HepG2 (cell line): Measurements from ENCODE around the gene KLHL40. TPM values are rescaled to one million over a fixed set of nuclear protein-coding genes. Genes with fewer than 3 reads are reported as not detected.
A peak's percentile ranks its signal among the peaks of the same experiment; 100 is the strongest.

Source experiments
- CHCHD3 ChIP-seq: sonication (generic); formaldehyde crosslinking; IDR thresholded peaks from 2 replicates; pipeline ENCODE4 v1.8.0; 2022; ENCODE audit warnings: mild to moderate bottlenecking, missing genetic modification reagents, moderate library complexity
- ISX ChIP-seq: sonication (generic); formaldehyde crosslinking; conservative IDR thresholded peaks from 2 replicates; pipeline ENCODE4 v1.5.0; 2020; ENCODE audit warnings: missing genetic modification reagents
- MAFK ChIP-seq, 2 experiments: IDR thresholded peaks in 1 of 2; conservative IDR thresholded peaks in 1 of 2; 2 replicates each; pipeline ENCODE4 v1.6.1; 2011; ENCODE audit warnings: improper control_type of control experiment in 2 of 2, low read length in 2 of 2
- MTA3 ChIP-seq: sonication (generic); formaldehyde crosslinking; IDR thresholded peaks from 2 replicates; pipeline ENCODE4 v1.4.0; 2020; ENCODE audit warnings: missing genetic modification reagents
- NFKB2 ChIP-seq: sonication (generic); formaldehyde crosslinking; IDR thresholded peaks from 2 replicates; pipeline ENCODE4 v1.4.0; 2020; ENCODE audit warnings: missing genetic modification reagents, borderline replicate concordance
- POLR2AphosphoS2 ChIP-seq: IDR thresholded peaks from 2 replicates; pipeline ENCODE4 v1.6.1; 2011; ENCODE audit warnings: low read depth, low read length, improper control_type of control experiment
- SIX4 ChIP-seq: sonication (generic); formaldehyde crosslinking; IDR thresholded peaks from 2 replicates; pipeline ENCODE4 v1.4.0; 2020; ENCODE audit warnings: missing genetic modification reagents
- SMC3 ChIP-seq: IDR thresholded peaks from 2 replicates; pipeline ENCODE4 v1.6.1; 2011; ENCODE audit warnings: low read length, improper control_type of control experiment
- TBP ChIP-seq: sonication (generic); formaldehyde crosslinking; IDR thresholded peaks from 2 replicates; pipeline ENCODE4 v1.5.0; 2020; ENCODE audit warnings: missing genetic modification reagents
- TCF7L2 ChIP-seq: IDR thresholded peaks from 2 replicates; pipeline ENCODE4 v1.6.1; 2011; ENCODE audit warnings: mild to moderate bottlenecking, low read depth, low read length, moderate library complexity
- ZMYM4 ChIP-seq: sonication (generic); formaldehyde crosslinking; IDR thresholded peaks from 2 replicates; pipeline ENCODE4 v1.8.1; 2023; ENCODE audit warnings: mild to moderate bottlenecking, missing genetic modification reagents
- ZNF256 ChIP-seq: sonication (generic); formaldehyde crosslinking; conservative IDR thresholded peaks from 2 replicates; pipeline ENCODE4 v1.4.0; 2020; ENCODE audit warnings: missing genetic modification reagents
- ZNF329 ChIP-seq: sonication (generic); formaldehyde crosslinking; IDR thresholded peaks from 2 replicates; pipeline ENCODE4 v1.9.0; 2021; ENCODE audit warnings: low read depth, mild to moderate bottlenecking, missing genetic modification reagents
- polyA plus RNA-seq, 8 experiments: library from polyadenylated mRNA; depleted of rRNA in 3 of 8; stranded (reverse) in 7 of 8; unstranded in 1 of 8; fragments of >200 nt; fragmentation: Illumina TruSeq in 4 of 8; extraction: Trizol in 4 of 8; gene quantifications; 2 replicates each; pipeline versions ENCODE4 v1.2.1 to v1.2.3, GENCODE V29; 2011 to 2016; ENCODE audit warnings: low read depth in 4 of 8, missing spikeins in 1 of 8, mixed read lengths in 1 of 8; ENCODE audit not compliant: insufficient read depth in 1 of 8
- total RNA-seq, 5 experiments: library from RNA; depleted of rRNA; stranded (reverse); fragments of >200 nt; fragmentation: Illumina TruSeq; extraction: Trizol; gene quantifications; 2 replicates each; pipeline ENCODE4 v1.2.3, GENCODE V29; 2016; ENCODE audit warnings: low read depth in 1 of 5
- TF ChIP-seq, protein P1 (sequence below): sonication (generic); formaldehyde crosslinking; IDR thresholded peaks from 2 replicates; pipeline ENCODE4 v1.4.0; 2020; ENCODE audit warnings: missing genetic modification reagents
- TF ChIP-seq, protein P2 (sequence below): sonication (generic); formaldehyde crosslinking; IDR thresholded peaks from 2 replicates; pipeline ENCODE4 v1.4.0; 2020; ENCODE audit warnings: missing genetic modification reagents, mild to moderate bottlenecking, borderline replicate concordance
- TF ChIP-seq, protein P3 (sequence below): sonication (generic); formaldehyde crosslinking; IDR thresholded peaks from 2 replicates; pipeline ENCODE4 v1.4.0; 2020; ENCODE audit warnings: mild to moderate bottlenecking, missing genetic modification reagents
- TF ChIP-seq, protein P4 (sequence below), 2 experiments: sonication (generic) in 1 of 2; formaldehyde crosslinking in 1 of 2; IDR thresholded peaks; 2 replicates each; pipeline versions ENCODE4 v1.4.0 to v1.6.1; 2016 to 2020; ENCODE audit warnings: borderline replicate concordance in 1 of 2, low read depth in 1 of 2, mild to moderate bottlenecking in 1 of 2, missing genetic modification reagents in 1 of 2

The KLHL40 gene
- total and polyA plus RNA-seq, 2 of the 13 experiments (the other 11 are each of a cell fraction or from before 2014, with no cell fraction given) = not detected

DNA sequence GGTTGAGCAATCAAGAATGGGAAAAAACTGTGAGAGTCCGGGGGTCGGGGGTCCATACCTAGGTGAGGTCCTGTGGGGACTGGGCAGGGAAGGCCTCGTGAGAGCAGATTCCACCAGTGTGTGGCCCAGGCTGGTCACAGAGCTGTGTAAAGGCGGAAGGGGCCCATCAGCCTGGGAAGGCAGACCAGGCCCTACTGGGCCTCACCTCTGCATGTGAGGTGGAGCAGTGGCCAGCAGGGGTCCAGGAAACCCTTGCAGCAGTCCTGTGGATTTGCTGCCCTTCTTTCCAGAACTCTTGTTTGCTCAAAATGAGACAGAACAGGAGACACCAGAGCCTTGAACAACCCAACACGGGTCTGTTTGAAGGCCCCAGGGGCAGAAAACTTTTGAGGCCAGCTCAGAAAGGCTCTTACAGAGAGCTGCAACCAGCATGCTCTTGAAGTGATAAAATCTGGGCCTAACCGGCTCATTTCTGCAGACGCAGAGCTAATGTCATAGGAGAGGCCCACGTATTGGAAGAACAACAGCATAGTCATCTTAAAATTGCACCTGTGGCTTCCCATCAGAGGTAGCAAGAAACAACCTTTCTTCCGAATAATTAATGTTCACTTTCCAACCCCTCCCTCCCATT is 47.6 kb downstream of the KLHL40 start (continued):
- TF ChIP-seq CHCHD3 (0 out of 2 replicates have a peak, but pooled peaks have one; percentile 40), TCF7L2 (no peak), ZMYM4 (CRISPR knock-in tag) (no peak), TBP (CRISPR knock-in tag) (no peak), SMC3 (peak; percentile 55), NFKB2 (CRISPR knock-in tag) (no peak), POLR2AphosphoS2 (no peak), ISX (CRISPR knock-in tag) (no peak), MTA3 (CRISPR knock-in tag) (no peak), ZNF256 (CRISPR knock-in tag) (no peak), SIX4 (CRISPR knock-in tag) (no peak), MAFK (conservative IDR thresholded peaks at IDR 0.05 in 1 of 2, IDR thresholded peaks at IDR 0.05 in 1 of 2; ENCODE audit: low read length in 2 of 2) (no peak), ZNF329 (CRISPR knock-in tag) (0 out of 2 replicates have a peak, but pooled peaks have one; percentile 46)
- TF ChIP-seq, protein P1, sequence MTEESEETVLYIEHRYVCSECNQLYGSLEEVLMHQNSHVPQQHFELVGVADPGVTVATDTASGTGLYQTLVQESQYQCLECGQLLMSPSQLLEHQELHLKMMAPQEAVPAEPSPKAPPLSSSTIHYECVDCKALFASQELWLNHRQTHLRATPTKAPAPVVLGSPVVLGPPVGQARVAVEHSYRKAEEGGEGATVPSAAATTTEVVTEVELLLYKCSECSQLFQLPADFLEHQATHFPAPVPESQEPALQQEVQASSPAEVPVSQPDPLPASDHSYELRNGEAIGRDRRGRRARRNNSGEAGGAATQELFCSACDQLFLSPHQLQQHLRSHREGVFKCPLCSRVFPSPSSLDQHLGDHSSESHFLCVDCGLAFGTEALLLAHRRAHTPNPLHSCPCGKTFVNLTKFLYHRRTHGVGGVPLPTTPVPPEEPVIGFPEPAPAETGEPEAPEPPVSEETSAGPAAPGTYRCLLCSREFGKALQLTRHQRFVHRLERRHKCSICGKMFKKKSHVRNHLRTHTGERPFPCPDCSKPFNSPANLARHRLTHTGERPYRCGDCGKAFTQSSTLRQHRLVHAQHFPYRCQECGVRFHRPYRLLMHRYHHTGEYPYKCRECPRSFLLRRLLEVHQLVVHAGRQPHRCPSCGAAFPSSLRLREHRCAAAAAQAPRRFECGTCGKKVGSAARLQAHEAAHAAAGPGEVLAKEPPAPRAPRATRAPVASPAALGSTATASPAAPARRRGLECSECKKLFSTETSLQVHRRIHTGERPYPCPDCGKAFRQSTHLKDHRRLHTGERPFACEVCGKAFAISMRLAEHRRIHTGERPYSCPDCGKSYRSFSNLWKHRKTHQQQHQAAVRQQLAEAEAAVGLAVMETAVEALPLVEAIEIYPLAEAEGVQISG (CRISPR knock-in tag) = peak; percentile 18; the same call in 1 of the 2 replicates
- TF ChIP-seq, protein P2, sequence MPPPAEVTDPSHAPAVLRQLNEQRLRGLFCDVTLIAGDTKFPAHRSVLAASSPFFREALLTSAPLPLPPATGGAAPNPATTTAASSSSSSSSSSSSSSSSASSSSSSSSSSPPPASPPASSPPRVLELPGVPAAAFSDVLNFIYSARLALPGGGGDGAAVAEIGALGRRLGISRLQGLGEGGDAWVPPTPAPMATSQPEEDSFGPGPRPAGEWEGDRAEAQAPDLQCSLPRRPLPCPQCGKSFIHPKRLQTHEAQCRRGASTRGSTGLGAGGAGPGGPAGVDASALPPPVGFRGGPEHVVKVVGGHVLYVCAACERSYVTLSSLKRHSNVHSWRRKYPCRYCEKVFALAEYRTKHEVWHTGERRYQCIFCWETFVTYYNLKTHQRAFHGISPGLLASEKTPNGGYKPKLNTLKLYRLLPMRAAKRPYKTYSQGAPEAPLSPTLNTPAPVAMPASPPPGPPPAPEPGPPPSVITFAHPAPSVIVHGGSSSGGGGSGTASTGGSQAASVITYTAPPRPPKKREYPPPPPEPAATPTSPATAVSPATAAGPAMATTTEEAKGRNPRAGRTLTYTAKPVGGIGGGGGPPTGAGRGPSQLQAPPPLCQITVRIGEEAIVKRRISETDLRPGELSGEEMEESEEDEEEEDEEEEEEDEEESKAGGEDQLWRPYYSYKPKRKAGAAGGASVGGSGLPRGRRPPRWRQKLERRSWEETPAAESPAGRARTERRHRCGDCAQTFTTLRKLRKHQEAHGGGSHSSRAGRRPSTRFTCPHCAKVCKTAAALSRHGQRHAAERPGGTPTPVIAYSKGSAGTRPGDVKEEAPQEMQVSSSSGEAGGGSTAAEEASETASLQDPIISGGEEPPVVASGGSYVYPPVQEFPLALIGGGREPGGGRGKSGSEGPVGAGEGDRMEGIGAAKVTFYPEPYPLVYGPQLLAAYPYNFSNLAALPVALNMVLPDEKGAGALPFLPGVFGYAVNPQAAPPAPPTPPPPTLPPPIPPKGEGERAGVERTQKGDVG (CRISPR knock-in tag) = peak; percentile 87
- TF ChIP-seq, protein P3, sequence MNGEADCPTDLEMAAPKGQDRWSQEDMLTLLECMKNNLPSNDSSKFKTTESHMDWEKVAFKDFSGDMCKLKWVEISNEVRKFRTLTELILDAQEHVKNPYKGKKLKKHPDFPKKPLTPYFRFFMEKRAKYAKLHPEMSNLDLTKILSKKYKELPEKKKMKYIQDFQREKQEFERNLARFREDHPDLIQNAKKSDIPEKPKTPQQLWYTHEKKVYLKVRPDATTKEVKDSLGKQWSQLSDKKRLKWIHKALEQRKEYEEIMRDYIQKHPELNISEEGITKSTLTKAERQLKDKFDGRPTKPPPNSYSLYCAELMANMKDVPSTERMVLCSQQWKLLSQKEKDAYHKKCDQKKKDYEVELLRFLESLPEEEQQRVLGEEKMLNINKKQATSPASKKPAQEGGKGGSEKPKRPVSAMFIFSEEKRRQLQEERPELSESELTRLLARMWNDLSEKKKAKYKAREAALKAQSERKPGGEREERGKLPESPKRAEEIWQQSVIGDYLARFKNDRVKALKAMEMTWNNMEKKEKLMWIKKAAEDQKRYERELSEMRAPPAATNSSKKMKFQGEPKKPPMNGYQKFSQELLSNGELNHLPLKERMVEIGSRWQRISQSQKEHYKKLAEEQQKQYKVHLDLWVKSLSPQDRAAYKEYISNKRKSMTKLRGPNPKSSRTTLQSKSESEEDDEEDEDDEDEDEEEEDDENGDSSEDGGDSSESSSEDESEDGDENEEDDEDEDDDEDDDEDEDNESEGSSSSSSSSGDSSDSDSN = peak; percentile 60
- TF ChIP-seq, protein P4, sequence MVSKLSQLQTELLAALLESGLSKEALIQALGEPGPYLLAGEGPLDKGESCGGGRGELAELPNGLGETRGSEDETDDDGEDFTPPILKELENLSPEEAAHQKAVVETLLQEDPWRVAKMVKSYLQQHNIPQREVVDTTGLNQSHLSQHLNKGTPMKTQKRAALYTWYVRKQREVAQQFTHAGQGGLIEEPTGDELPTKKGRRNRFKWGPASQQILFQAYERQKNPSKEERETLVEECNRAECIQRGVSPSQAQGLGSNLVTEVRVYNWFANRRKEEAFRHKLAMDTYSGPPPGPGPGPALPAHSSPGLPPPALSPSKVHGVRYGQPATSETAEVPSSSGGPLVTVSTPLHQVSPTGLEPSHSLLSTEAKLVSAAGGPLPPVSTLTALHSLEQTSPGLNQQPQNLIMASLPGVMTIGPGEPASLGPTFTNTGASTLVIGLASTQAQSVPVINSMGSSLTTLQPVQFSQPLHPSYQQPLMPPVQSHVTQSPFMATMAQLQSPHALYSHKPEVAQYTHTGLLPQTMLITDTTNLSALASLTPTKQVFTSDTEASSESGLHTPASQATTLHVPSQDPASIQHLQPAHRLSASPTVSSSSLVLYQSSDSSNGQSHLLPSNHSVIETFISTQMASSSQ (IDR thresholded peaks at IDR 0.05; ENCODE audit: low read depth) = no peak
- TF ChIP-seq, protein P4 (CRISPR knock-in tag; IDR thresholded peaks at IDR 0.05; ENCODE audit: borderline replicate concordance) = no peak
